ENCODE measurements around the gene CYTH1.

CYTH1 gene

GRCh38 chr17:78774956-78775571, 7.0 kb downstream of the CYTH1 start:
- Histone ChIP-seq H3K4me3 (ENCODE audit: low read depth, low read length) (no peak overlapping the region), H3K9me3 (no peaks in the 10 kb centered on the region), H3K36me3 (no peaks in the 10 kb centered on the region), H3K27me3 (no peaks in the 10 kb centered on the region), H3K4me1 (no peaks in the 10 kb centered on the region; the same call in 1 of the 2 replicates)
- no peak for TF ChIP-seq CTCF (IDR thresholded peaks at IDR 0.05; ENCODE audit: low read depth, low read length)
- no peak for DNase-seq

- no peak overlapping the region for H3K4me3 ChIP-seq (ENCODE audit: low read depth, low read length)
- DNase-seq = no peak
- no peaks in the 10 kb centered on the region for H3K36me3 ChIP-seq
- no peaks in the 10 kb centered on the region for H3K9me3 ChIP-seq
- no peaks in the 10 kb centered on the region for H3K27me3 ChIP-seq
- TF ChIP-seq CTCF (IDR thresholded peaks at IDR 0.05; ENCODE audit: low read depth, low read length) = no peak
- H3K4me1 ChIP-seq = no peaks in the 10 kb centered on the region; the same call in 1 of the 2 replicates
Observed at GRCh38 chr17:78774453-78774852, 7.6 kb downstream of the CYTH1 start.

- H3K4me1 ChIP-seq = no peaks in the 10 kb centered on the region; the same call in 1 of the 2 replicates
- TF ChIP-seq CTCF (IDR thresholded peaks at IDR 0.05; ENCODE audit: low read depth, low read length) = no peak
- H3K36me3 ChIP-seq = no peaks in the 10 kb centered on the region
- no peaks in the 10 kb centered on the region for H3K27me3 ChIP-seq
- H3K9me3 ChIP-seq = no peaks in the 10 kb centered on the region
- DNase-seq = no peak
- H3K4me3 ChIP-seq (ENCODE audit: low read depth, low read length) = no peak overlapping the region
Observed at GRCh38 chr17:78771758-78772382, 10.2 kb downstream of the CYTH1 start.

GRCh38 chr17:78769196-78769773, 12.8 kb downstream of the CYTH1 start:
- Histone ChIP-seq H3K27me3 (no peaks in the 10 kb centered on the region), H3K36me3 (no peaks in the 10 kb centered on the region), H3K9me3 (no peaks in the 10 kb centered on the region), H3K4me1 (no peaks in the 10 kb centered on the region), H3K4me3 (ENCODE audit: low read depth, low read length) (no peak overlapping the region)
- no peak for DNase-seq
- TF ChIP-seq CTCF (IDR thresholded peaks at IDR 0.05; ENCODE audit: low read depth, low read length) = no peak

GRCh38 chr17:78767806-78768205, 14.3 kb downstream of the CYTH1 start:
- Histone ChIP-seq H3K27me3 (no peaks in the 10 kb centered on the region), H3K4me3 (ENCODE audit: low read depth, low read length) (no peak overlapping the region), H3K4me1 (no peaks in the 10 kb centered on the region), H3K9me3 (no peaks in the 10 kb centered on the region), H3K36me3 (no peaks in the 10 kb centered on the region; the same call in 1 of the 2 replicates)
- no peak for DNase-seq
- no peak for TF ChIP-seq CTCF (IDR thresholded peaks at IDR 0.05; ENCODE audit: low read depth, low read length)

GRCh38 chr17:78766743-78767294, 15.3 kb downstream of the CYTH1 start:
- no peaks in the 10 kb centered on the region for H3K4me1 ChIP-seq
- no peaks in the 10 kb centered on the region; the same call in 1 of the 2 replicates for H3K36me3 ChIP-seq
- no peak overlapping the region for H3K4me3 ChIP-seq (ENCODE audit: low read depth, low read length)
- H3K9me3 ChIP-seq = no peaks in the 10 kb centered on the region
- DNase-seq = no peak
- no peak for TF ChIP-seq CTCF (IDR thresholded peaks at IDR 0.05; ENCODE audit: low read depth, low read length)
- no peaks in the 10 kb centered on the region for H3K27me3 ChIP-seq
